Neural cell (in vitro differentiated cells): ENCODE data around the gene RPS15.

Source experiments
- CTCF ChIP-seq: fragments of 450-650 bp; IDR thresholded peaks from 2 replicates; pipeline ENCODE4 v1.5.1; 2014; ENCODE audit warnings: antibody characterized with exemption, mild to moderate bottlenecking, moderate library complexity; ENCODE audit not compliant: poor library complexity, severe bottlenecking
- EP300 ChIP-seq: fragments of 450-650 bp; conservative IDR thresholded peaks from 2 replicates; pipeline ENCODE4 v1.6.1; 2014; ENCODE audit warnings: antibody characterized with exemption, mild to moderate bottlenecking, moderate library complexity; ENCODE audit not compliant: poor library complexity, severe bottlenecking
- EZH2 ChIP-seq: fragments of 200-600, 300-800 bp; shearing (Covaris generic), sonication (generic); IDR thresholded peaks from 2 replicates; pipeline ENCODE4 v1.6.1; 2014; ENCODE audit warnings: antibody characterized with exemption, low read length, borderline replicate concordance, mild to moderate bottlenecking; ENCODE audit not compliant: insufficient read depth, poor library complexity, severe bottlenecking
- MXI1 ChIP-seq: fragments of 450-650 bp; conservative IDR thresholded peaks from 2 replicates; pipeline ENCODE4 v1.6.1; 2014; ENCODE audit warnings: antibody characterized with exemption, mild to moderate bottlenecking; ENCODE audit not compliant: poor library complexity, severe bottlenecking
- POLR2AphosphoS5 ChIP-seq: IDR thresholded peaks from 2 replicates; pipeline ENCODE4 v1.6.1; 2012
- REST ChIP-seq: IDR thresholded peaks from 2 replicates; pipeline ENCODE4 v1.6.1; 2012; ENCODE audit warnings: borderline replicate concordance
- SMC3 ChIP-seq: fragments of 450-650 bp; conservative IDR thresholded peaks from 2 replicates; pipeline ENCODE4 v1.6.1; 2014; ENCODE audit warnings: antibody characterized with exemption, mild to moderate bottlenecking, moderate library complexity; ENCODE audit not compliant: poor library complexity

GRCh38 chr19:1457031-1457739, 19.0 kb downstream of the RPS15 start:
- TF ChIP-seq CTCF, result no peak
- no peak for TF ChIP-seq REST
- TF ChIP-seq EZH2, result no peak
- no peak for TF ChIP-seq EP300
- no peak for TF ChIP-seq POLR2AphosphoS5
- TF ChIP-seq MXI1, result no peak
- no peak for TF ChIP-seq SMC3
